ENCODE data around the gene SPO11.

DNA sequence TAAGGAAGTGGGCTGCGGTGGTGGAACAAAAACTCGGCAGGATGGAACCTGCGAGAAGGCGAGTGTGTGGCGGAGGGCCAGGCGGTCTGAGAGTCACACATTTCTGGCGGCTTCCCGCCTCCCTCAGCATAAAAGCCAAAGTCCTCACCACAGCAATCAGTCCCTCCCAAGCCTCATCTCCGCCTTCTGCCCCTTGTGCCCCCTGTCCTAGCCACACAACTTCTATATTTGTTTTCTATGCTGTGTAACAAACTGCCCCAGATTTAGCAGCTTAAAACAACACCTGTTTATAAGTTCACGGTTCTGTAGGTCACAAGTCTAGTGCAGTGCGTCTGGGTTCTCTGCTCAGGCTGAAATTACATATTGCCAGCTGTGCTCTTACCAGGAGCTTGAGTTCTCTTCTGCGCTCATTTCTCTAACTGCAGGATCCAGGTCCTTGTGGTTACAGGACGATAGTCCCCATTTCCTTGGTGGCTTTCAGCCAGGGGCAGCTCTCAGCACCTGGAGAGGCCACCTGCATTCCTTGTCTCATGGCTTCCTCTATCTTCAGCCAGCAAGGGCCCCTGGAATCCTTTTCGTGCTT, 11.7 kb upstream of the SPO11 start:
- TF ChIP-seq CTCF (IDR thresholded peaks at IDR 0.05) (no peak), EP300 (IDR thresholded peaks at IDR 0.05) (no peak), POLR2A (IDR thresholded peaks at IDR 0.05) (no peak)

Data from tibial nerve (tissue), 4 donors.